Panc1 (cell line): ENCODE measurements around the gene SPPL2A. TPM values are rescaled to one million over a fixed set of nuclear protein-coding genes. Genes with fewer than 3 reads are reported as not detected.

ENCODE experiments used
- ATAC-seq: fragments of 200-7000 bp; cut with Tn5 transposase; 2 replicates; pipeline ENCODE4 v1.9.1; 2020; ENCODE audit warnings: mild to moderate bottlenecking, moderate library complexity
- BruUV-seq: library from RNA; stranded (reverse); fragments of 400-500 nt; replicated peaks from 2 replicates; lab custom pipeline; 2021; lab: Mats Ljungman, UMichigan
- CTCF ChIA-PET: fragments of 300-600 bp; sonication (Branson Sonifier 250); formaldehyde crosslinking; loops from one replicate; lab custom pipeline; 2022; ENCODE audit warnings: antibody characterized with exemption; lab: Charles Lee
- POLR2A ChIA-PET: fragments of 300-600 bp; sonication (Branson Sonifier 250); formaldehyde crosslinking; loops from one replicate; lab custom pipeline; 2022; ENCODE audit warnings: antibody characterized with exemption; lab: Charles Lee
- DNase-seq: peaks from one replicate; pipeline ENCODE4 v3.0.0-alpha.2; 2010; ENCODE audit warnings: low read depth, low spot score
- H3K27ac ChIP-seq: 2 replicates; pipeline ENCODE4 v1.5.1; 2011; ENCODE audit warnings: mild to moderate bottlenecking, low read length, inconsistent platforms
- H3K27me3 ChIP-seq: fragments of 200-500 bp; sonication (Bioruptor generic); 2 replicates; pipeline ENCODE4 v1.6.0; 2014; ENCODE audit warnings: low read length, inconsistent platforms; ENCODE audit not compliant: control insufficient read depth, insufficient read depth
- H3K36me3 ChIP-seq: fragments of 200-500 bp; sonication (Bioruptor generic); 2 replicates; pipeline ENCODE4 v1.5.1; 2014; ENCODE audit warnings: inconsistent platforms, mild to moderate bottlenecking, low read length, moderate library complexity; ENCODE audit not compliant: control insufficient read depth, insufficient read depth
- H3K4me1 ChIP-seq: 2 replicates; pipeline ENCODE4 v1.5.1; 2011; ENCODE audit warnings: inconsistent platforms, mild to moderate bottlenecking, low read length, moderate library complexity; ENCODE audit not compliant: control insufficient read depth, insufficient read depth
- H3K4me3 ChIP-seq, 2 experiments: 2 replicates each; pipeline ENCODE4 v1.5.1; 2011 to 2012; ENCODE audit warnings: low read depth in 2 of 2, low read length in 2 of 2, mild to moderate bottlenecking in 2 of 2, inconsistent platforms in 1 of 2, moderate library complexity in 1 of 2
- H3K9me3 ChIP-seq: fragments of 200-500 bp; sonication (Bioruptor generic); 2 replicates; pipeline ENCODE4 v1.5.1; 2014; ENCODE audit warnings: low read depth, mild to moderate bottlenecking, inconsistent platforms, low read length, moderate library complexity; ENCODE audit not compliant: control insufficient read depth, insufficient read depth
- POLR2AphosphoS5 ChIP-seq: IDR thresholded peaks from 2 replicates; pipeline ENCODE4 v1.6.1; 2012; ENCODE audit warnings: mild to moderate bottlenecking, low read depth, low read length, moderate library complexity
- SIN3A ChIP-seq: IDR thresholded peaks from 2 replicates; pipeline ENCODE4 v1.6.1; 2012; ENCODE audit warnings: low read depth, mild to moderate bottlenecking, low read length, moderate library complexity, borderline replicate concordance; ENCODE audit not compliant: insufficient read depth
- TCF7L2 ChIP-seq: IDR thresholded peaks from 2 replicates; pipeline ENCODE4 v1.6.1; 2011; ENCODE audit warnings: mild to moderate bottlenecking, low read depth, low read length, inconsistent platforms
- in situ Hi-C: cut with HindIII; loops from 2 replicates; pipeline ENCODE4 v1.10.0; 2016; ENCODE audit warnings: low sequenced_read_pairs, low pct_unique_long_range_greater_than_20kb
- intact Hi-C: fragments of 100-400 bp; cut with micrococcal nuclease; formaldehyde crosslinking; loops from one replicate; pipeline ENCODE4 v1.10.0; 2022; ENCODE audit not compliant: unreplicated experiment
- total RNA-seq: library from RNA; stranded (reverse); gene quantifications from one replicate; pipeline ENCODE4 v1.2.1, GENCODE V29; 2021; ENCODE audit not compliant: unreplicated experiment
- TF ChIP-seq, protein P1 (sequence below), 2 experiments: IDR thresholded peaks; 2 replicates each; pipeline ENCODE4 v1.6.1; 2011 to 2012; ENCODE audit warnings: low read depth in 2 of 2, control low read depth in 1 of 2, low read length in 1 of 2, mild to moderate bottlenecking in 1 of 2, moderate library complexity in 1 of 2; ENCODE audit not compliant: insufficient read depth in 1 of 2
- TF ChIP-seq, protein P2 (sequence below): fragments of 450-650 bp; IDR thresholded peaks from 2 replicates; pipeline ENCODE4 v1.5.1; 2017; ENCODE audit warnings: mild to moderate bottlenecking

Gene SPPL2A
- total RNA-seq, 1 experiment from 2014 or later: 154 TPM

- no peak for ATAC-seq
- Histone ChIP-seq H3K4me1 (no peaks in the 10 kb centered on the region), H3K4me3 (no peak overlapping the region), H3K36me3 (no peaks in the 10 kb centered on the region), H3K27me3 (no peaks in the 10 kb centered on the region), H3K27ac (no peak overlapping the region), H3K9me3 (no peaks in the 10 kb centered on the region)
- CTCF ChIA-PET: no interaction called here
- BruUV-seq: no TSS peak
- DNase-seq: no peak
- POLR2A ChIA-PET: no interaction called here
- in situ Hi-C loops (no loop called here), intact Hi-C loops (no loop called here)
- TF ChIP-seq, protein P1, sequence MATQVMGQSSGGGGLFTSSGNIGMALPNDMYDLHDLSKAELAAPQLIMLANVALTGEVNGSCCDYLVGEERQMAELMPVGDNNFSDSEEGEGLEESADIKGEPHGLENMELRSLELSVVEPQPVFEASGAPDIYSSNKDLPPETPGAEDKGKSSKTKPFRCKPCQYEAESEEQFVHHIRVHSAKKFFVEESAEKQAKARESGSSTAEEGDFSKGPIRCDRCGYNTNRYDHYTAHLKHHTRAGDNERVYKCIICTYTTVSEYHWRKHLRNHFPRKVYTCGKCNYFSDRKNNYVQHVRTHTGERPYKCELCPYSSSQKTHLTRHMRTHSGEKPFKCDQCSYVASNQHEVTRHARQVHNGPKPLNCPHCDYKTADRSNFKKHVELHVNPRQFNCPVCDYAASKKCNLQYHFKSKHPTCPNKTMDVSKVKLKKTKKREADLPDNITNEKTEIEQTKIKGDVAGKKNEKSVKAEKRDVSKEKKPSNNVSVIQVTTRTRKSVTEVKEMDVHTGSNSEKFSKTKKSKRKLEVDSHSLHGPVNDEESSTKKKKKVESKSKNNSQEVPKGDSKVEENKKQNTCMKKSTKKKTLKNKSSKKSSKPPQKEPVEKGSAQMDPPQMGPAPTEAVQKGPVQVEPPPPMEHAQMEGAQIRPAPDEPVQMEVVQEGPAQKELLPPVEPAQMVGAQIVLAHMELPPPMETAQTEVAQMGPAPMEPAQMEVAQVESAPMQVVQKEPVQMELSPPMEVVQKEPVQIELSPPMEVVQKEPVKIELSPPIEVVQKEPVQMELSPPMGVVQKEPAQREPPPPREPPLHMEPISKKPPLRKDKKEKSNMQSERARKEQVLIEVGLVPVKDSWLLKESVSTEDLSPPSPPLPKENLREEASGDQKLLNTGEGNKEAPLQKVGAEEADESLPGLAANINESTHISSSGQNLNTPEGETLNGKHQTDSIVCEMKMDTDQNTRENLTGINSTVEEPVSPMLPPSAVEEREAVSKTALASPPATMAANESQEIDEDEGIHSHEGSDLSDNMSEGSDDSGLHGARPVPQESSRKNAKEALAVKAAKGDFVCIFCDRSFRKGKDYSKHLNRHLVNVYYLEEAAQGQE (IDR thresholded peaks at IDR 0.05; ENCODE audit: insufficient read depth in 1 of 2, low read depth in 2 of 2, low read length in 1 of 2): no peak
- TF ChIP-seq POLR2AphosphoS5 (no peak), TCF7L2 (no peak), SIN3A (no peak)
- TF ChIP-seq, protein P2, sequence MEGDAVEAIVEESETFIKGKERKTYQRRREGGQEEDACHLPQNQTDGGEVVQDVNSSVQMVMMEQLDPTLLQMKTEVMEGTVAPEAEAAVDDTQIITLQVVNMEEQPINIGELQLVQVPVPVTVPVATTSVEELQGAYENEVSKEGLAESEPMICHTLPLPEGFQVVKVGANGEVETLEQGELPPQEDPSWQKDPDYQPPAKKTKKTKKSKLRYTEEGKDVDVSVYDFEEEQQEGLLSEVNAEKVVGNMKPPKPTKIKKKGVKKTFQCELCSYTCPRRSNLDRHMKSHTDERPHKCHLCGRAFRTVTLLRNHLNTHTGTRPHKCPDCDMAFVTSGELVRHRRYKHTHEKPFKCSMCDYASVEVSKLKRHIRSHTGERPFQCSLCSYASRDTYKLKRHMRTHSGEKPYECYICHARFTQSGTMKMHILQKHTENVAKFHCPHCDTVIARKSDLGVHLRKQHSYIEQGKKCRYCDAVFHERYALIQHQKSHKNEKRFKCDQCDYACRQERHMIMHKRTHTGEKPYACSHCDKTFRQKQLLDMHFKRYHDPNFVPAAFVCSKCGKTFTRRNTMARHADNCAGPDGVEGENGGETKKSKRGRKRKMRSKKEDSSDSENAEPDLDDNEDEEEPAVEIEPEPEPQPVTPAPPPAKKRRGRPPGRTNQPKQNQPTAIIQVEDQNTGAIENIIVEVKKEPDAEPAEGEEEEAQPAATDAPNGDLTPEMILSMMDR: no peak
Observed at GRCh38 chr15:50783895-50784294, 18.4 kb upstream of the SPPL2A start.

GRCh38 chr15:50783411-50783810 lies 17.9 kb upstream of the SPPL2A start:
- Histone ChIP-seq H3K27ac (no peak overlapping the region), H3K27me3 (no peaks in the 10 kb centered on the region), H3K4me3 (no peak overlapping the region), H3K4me1 (no peaks in the 10 kb centered on the region), H3K9me3 (no peaks in the 10 kb centered on the region), H3K36me3 (no peaks in the 10 kb centered on the region)
- DNase-seq (no peak), ATAC-seq (no peak)
- intact Hi-C loops: no loop called here
- TF ChIP-seq, protein P2: no peak
- TF ChIP-seq POLR2AphosphoS5: no peak
- TF ChIP-seq SIN3A: no peak
- no peak for TF ChIP-seq TCF7L2
- TF ChIP-seq, protein P1 (IDR thresholded peaks at IDR 0.05; ENCODE audit: insufficient read depth in 1 of 2, low read depth in 2 of 2, low read length in 1 of 2): no peak
- POLR2A ChIA-PET: no interaction called here
- CTCF ChIA-PET: no interaction called here
- in situ Hi-C loops: no loop called here
- no TSS peak for BruUV-seq
